Parathyroid adenoma (tissue), 2 donors: ENCODE results near the gene MID1.

Source experiments
- H2AFZ ChIP-seq: fragments of 300-600 bp; sonication (generic); one replicate; pipeline ENCODE4 v1.7.0; 2017; ENCODE audit warnings: antibody characterized with exemption, mild to moderate bottlenecking
- H3K27ac ChIP-seq: fragments of 300-600 bp; sonication (generic); one replicate; pipeline ENCODE4 v1.7.0; 2017
- H3K27me3 ChIP-seq: fragments of 300-600 bp; sonication (generic); one replicate; pipeline ENCODE4 v1.7.0; 2017; ENCODE audit warnings: low read length; ENCODE audit not compliant: control insufficient read depth, insufficient read depth
- H3K36me3 ChIP-seq: fragments of 300-600 bp; sonication (generic); one replicate; pipeline ENCODE4 v1.7.0; 2017; ENCODE audit warnings: low read length; ENCODE audit not compliant: control insufficient read depth, insufficient read depth
- H3K4me1 ChIP-seq: fragments of 300-600 bp; sonication (generic); one replicate; pipeline ENCODE4 v1.7.0; 2017; ENCODE audit warnings: control low read depth
- H3K4me2 ChIP-seq: fragments of 300-600 bp; sonication (generic); one replicate; pipeline ENCODE4 v1.7.0; 2017; ENCODE audit warnings: low read length
- H3K4me3 ChIP-seq: fragments of 300-600 bp; sonication (generic); one replicate; pipeline ENCODE4 v1.7.0; 2017; ENCODE audit warnings: low read depth, low read length
- H3K79me2 ChIP-seq: fragments of 300-600 bp; sonication (generic); one replicate; pipeline ENCODE4 v1.7.0; 2017; ENCODE audit warnings: control low read depth
- H3K9ac ChIP-seq: fragments of 300-600 bp; sonication (generic); one replicate; pipeline ENCODE4 v1.7.0; 2017; ENCODE audit warnings: mild to moderate bottlenecking
- H3K9me3 ChIP-seq: fragments of 300-600 bp; sonication (generic); one replicate; pipeline ENCODE4 v1.7.0; 2017; ENCODE audit warnings: low read length; ENCODE audit not compliant: control insufficient read depth
- CTCF ChIP-seq: fragments of 300-600 bp; sonication (generic); IDR thresholded peaks from one replicate; pipeline ENCODE4 v1.7.0; 2017; ENCODE audit warnings: antibody characterized with exemption, mild to moderate bottlenecking
- donor health status: primary hyperparathyroidism.

Gene MID1

DNA sequence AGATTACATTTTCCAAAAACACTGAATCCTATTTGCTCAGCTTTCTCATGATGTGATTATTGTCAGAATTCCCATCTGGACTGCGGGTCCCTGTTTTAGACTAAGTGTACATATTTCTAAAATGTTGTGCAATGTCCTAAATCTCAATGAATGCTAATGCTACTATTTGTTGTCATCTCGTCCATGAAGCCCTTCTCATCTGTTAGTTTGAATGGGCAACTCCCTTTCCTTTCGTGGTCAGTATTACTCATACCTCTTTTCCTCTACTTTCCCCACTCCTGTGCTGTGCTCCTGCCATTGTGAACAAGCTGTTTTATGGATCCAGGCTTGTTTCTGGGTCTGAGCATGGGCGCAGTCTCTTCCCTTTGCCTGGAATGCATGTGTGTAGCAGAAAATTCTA is 91.0 kb downstream of the MID1 start:
- H3K9ac ChIP-seq: no peak overlapping the region
- no peaks in the 10 kb centered on the region for H3K27me3 ChIP-seq
- H3K4me1 ChIP-seq: no peaks in the 10 kb centered on the region
- H3K4me2 ChIP-seq: no peak overlapping the region
- H3K36me3 ChIP-seq: no peaks in the 10 kb centered on the region
- H3K79me2 ChIP-seq: no peaks in the 10 kb centered on the region
- no peak overlapping the region for H2AFZ ChIP-seq
- no peaks in the 10 kb centered on the region for H3K9me3 ChIP-seq
- H3K27ac ChIP-seq: no peak overlapping the region
- no peak for TF ChIP-seq CTCF
- H3K4me3 ChIP-seq: no peak overlapping the region

GRCh38 chrX:10526451-10526850 is 93.9 kb downstream of the MID1 start:
- Histone ChIP-seq H3K27me3 (no peaks in the 10 kb centered on the region), H3K79me2 (no peaks in the 10 kb centered on the region), H3K36me3 (no peaks in the 10 kb centered on the region), H3K27ac (no peak overlapping the region), H3K9me3 (no peaks in the 10 kb centered on the region), H3K4me3 (no peak overlapping the region), H3K9ac (no peak overlapping the region), H3K4me2 (no peak overlapping the region), H2AFZ (no peak overlapping the region), H3K4me1 (no peaks in the 10 kb centered on the region)
- no peak for TF ChIP-seq CTCF

GRCh38 chrX:10525381-10526120 is 94.8 kb downstream of the MID1 start:
- TF ChIP-seq CTCF: no peak
- Histone ChIP-seq H3K27me3 (no peaks in the 10 kb centered on the region), H3K4me3 (no peak overlapping the region), H2AFZ (no peak overlapping the region), H3K4me1 (no peaks in the 10 kb centered on the region), H3K79me2 (no peaks in the 10 kb centered on the region), H3K9ac (no peak overlapping the region), H3K4me2 (no peak overlapping the region), H3K36me3 (no peaks in the 10 kb centered on the region), H3K27ac (no peak overlapping the region), H3K9me3 (no peaks in the 10 kb centered on the region)

DNA sequence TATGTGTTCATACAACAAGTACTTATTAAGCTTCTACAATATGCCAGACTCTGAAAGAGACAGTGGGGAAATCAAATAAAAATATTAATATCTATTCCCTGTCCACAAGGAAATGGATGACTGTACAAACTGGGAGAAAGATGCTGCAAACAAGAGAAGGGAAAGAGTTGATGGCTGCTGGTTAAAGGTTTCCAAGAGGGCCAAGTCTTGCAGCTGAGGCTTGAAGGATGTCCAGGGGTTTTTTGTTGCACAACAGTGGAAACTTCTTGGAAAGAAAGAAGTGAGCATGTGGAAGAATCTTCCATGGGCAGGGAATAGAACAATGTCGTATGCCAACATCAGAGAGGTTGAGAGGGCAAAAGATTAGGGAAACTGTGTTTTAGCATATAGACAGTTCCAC is 95.8 kb downstream of the MID1 start:
- H3K4me3 ChIP-seq: no peak overlapping the region
- no peak overlapping the region for H3K9ac ChIP-seq
- no peak overlapping the region for H2AFZ ChIP-seq

More for the DNA sequence above, 95.8 kb downstream of the MID1 start:
- no peaks in the 10 kb centered on the region for H3K9me3 ChIP-seq
- no peak for TF ChIP-seq CTCF
- H3K79me2 ChIP-seq: no peaks in the 10 kb centered on the region
- no peak overlapping the region for H3K4me2 ChIP-seq
- H3K27me3 ChIP-seq: no peaks in the 10 kb centered on the region
- H3K4me1 ChIP-seq: no peaks in the 10 kb centered on the region
- H3K36me3 ChIP-seq: no peaks in the 10 kb centered on the region
- no peak overlapping the region for H3K27ac ChIP-seq
